Daoy (cell line): ENCODE measurements around the gene ICAM4. TPM values are rescaled to one million over a fixed set of nuclear protein-coding genes. Genes with fewer than 3 reads are reported as not detected.

Source experiments
- total RNA-seq: library from RNA; depleted of rRNA; stranded (reverse); fragments of >200 nt; shearing (Covaris generic); gene quantifications from 2 replicates; pipeline ENCODE4 v1.2.3, GENCODE V29; 2014; rRNA removed

ICAM4 gene
- total RNA-seq, 1 experiment from 2014 or later, result 0.63 TPM

Other genes starting within 250 kb of the ICAM4 start
- 11.1 and 11.4 TPM in 2 replicates for gene SHFL, start 200.6 kb upstream of the ICAM4 start, total RNA-seq
- gene ANGPTL6, start 184.3 kb upstream of the ICAM4 start, total RNA-seq, result 0.69 TPM in 1 of 2 replicates, not detected in the other
- gene PPAN, start 180.6 kb upstream of the ICAM4 start, total RNA-seq, result 55.3 and 68.6 TPM in 2 replicates
- gene P2RY11, start 175.3 kb upstream of the ICAM4 start, total RNA-seq, result 3.4 and 3.6 TPM in 2 replicates
- gene EIF3G, start 167.1 kb upstream of the ICAM4 start, total RNA-seq, result 376 and 400 TPM in 2 replicates
- gene DNMT1, start 92.0 kb upstream of the ICAM4 start, total RNA-seq, result 126 and 140 TPM in 2 replicates
- gene S1PR2, start 55.6 kb upstream of the ICAM4 start, total RNA-seq, result 3.5 and 3.7 TPM in 2 replicates
- gene MRPL4, start 34.7 kb upstream of the ICAM4 start, total RNA-seq, result 107 and 125 TPM in 2 replicates
- 85.8 and 86.7 TPM in 2 replicates for gene ICAM1, start 15.8 kb upstream of the ICAM4 start, total RNA-seq
- gene ICAM5, start 3.0 kb downstream of the ICAM4 start, total RNA-seq, result 0.54 and 2.2 TPM in 2 replicates
- gene ZGLP1, start 22.9 kb downstream of the ICAM4 start, total RNA-seq, result 0.39 and 2.2 TPM in 2 replicates
- 45.0 and 65.6 TPM in 2 replicates for gene FDX2, start 29.1 kb downstream of the ICAM4 start, total RNA-seq
- 14.4 and 26.2 TPM in 2 replicates for gene RAVER1, start 46.6 kb downstream of the ICAM4 start, total RNA-seq
- 1.4 and 5.4 TPM in 2 replicates for gene ICAM3, start 52.7 kb downstream of the ICAM4 start, total RNA-seq
- gene TYK2, start 93.6 kb downstream of the ICAM4 start, total RNA-seq, result 39.2 and 46.6 TPM in 2 replicates
- 361 and 401 TPM in 2 replicates for gene CDC37, start 116.6 kb downstream of the ICAM4 start, total RNA-seq
- gene PDE4A, start 133.6 kb downstream of the ICAM4 start, total RNA-seq, result 0.69 and 2.3 TPM in 2 replicates
- gene KEAP1, start 216.4 kb downstream of the ICAM4 start, total RNA-seq, result 92.3 and 99.8 TPM in 2 replicates
- 0.24 and 2.2 TPM in 2 replicates for gene S1PR5, start 230.5 kb downstream of the ICAM4 start, total RNA-seq